ENCODE data around the gene ZNF624. TPM values are rescaled to one million over a fixed set of nuclear protein-coding genes. Genes with fewer than 3 reads are reported as not detected.
A peak's percentile ranks its signal among the peaks of the same experiment; 100 is the strongest.

Gene ZNF624
- polyA plus RNA-seq, 2 of the 4 experiments (the other 2 are of a cell fraction), result 3.0 to 4.3 TPM

DNA sequence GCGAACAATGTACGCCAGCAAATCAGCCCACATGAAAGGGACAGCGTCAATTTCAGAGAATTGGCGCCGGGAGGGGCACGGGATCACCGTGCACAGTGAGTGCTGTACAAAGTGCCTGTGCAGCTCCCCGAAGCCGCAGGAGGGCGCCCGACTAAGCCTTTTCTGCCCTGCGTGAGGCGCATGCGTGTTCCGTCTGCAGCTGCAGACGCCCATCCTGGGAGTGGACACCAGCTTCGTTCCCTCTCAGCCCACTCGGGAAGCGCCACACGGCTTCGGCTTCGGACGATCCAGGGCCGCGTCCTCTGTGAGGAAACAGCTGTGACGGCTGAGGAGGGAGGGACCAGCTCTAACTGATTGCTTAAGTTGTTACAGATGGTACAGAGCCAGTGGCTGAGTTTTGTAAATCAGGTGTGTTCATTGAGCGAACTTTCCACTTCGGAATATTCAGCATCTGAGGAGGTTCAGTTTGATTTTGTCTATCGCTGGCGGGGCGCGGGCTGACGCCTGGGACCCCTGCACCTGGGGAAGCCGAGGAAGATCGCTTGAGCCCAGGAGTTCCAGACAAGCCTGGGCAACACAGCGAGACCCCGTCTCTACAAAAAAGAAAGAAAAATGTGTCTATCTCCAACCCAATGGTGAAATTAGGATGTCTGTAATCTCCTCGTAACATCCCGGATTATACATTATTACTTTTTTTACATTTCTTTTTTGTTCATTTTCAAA is 69.2 kb downstream of the ZNF624 start:
- ATAC-seq, result peak; percentile 77 to 93
- CTCF ChIA-PET, result interaction anchor here (0.5 to 1.6 kb wide), 10 partner anchors 8 to 705 kb away, joined by 3 to 5 read pairs (median 3); no protein-coding TSS in a partner anchor
- Histone ChIP-seq H3K4me3 (peak overlapping the region; percentile 31), H3K4me2 (peak overlapping the region; percentile 63), H3K27ac (peak overlapping the region; percentile 45 to 57; a peak in 5 of 6 replicates), H3K4me1 (0 out of 3 replicates have a peak, but pooled peaks cover 3% of the 10 kb centered on the region), H3K9me3 (peaks cover 61% of the 10 kb centered on the region)
- 20% methylated on average over 39 of the region's 39 CpGs for WGBS (ENCODE audit: missing lambda C conversion rate)
- POLR2A ChIA-PET, result no interaction called here
- FAIRE-seq, result peak; percentile 59
- TF ChIP-seq CEBPB (IDR thresholded peaks at IDR 0.05) (no peak), SMC3 (IDR thresholded peaks at IDR 0.05) (peak; percentile 50; the same call in 2 of the 3 replicates), BHLHE40 (IDR thresholded peaks at IDR 0.05; ENCODE audit: low read depth, low read length) (peak; percentile 54; the same call in 1 of the 2 replicates), EHMT2 (IDR thresholded peaks at IDR 0.05; ENCODE audit: low read depth) (no peak), EHF (CRISPR knock-in tag; IDR thresholded peaks at IDR 0.05) (no peak), TP53 (CRISPR knock-in tag; IDR thresholded peaks at IDR 0.05) (no peak), JUNB (IDR thresholded peaks at IDR 0.05) (no peak), CHD2 (IDR thresholded peaks at IDR 0.05; ENCODE audit: low read length, partially characterized antibody) (no peak), RARB (CRISPR knock-in tag; IDR thresholded peaks at IDR 0.05) (no peak), HEYL (CRISPR knock-in tag; IDR thresholded peaks at IDR 0.05) (no peak), RCOR1 (IDR thresholded peaks at IDR 0.05; ENCODE audit: low read depth, low read length) (no peak), CBX2 (IDR thresholded peaks at IDR 0.05; ENCODE audit: borderline replicate concordance, low read depth) (no peak), MYC (IDR thresholded peaks at IDR 0.05; ENCODE audit: borderline replicate concordance, low read length) (no peak), HOXA7 (CRISPR knock-in tag; IDR thresholded peaks at IDR 0.05) (no peak), ZC3H11A (IDR thresholded peaks at IDR 0.05) (no peak), RFX5 (IDR thresholded peaks at IDR 0.05) (0 out of 2 replicates have a peak, but pooled peaks have one; percentile 25), ZSCAN20 (CRISPR knock-in tag; IDR thresholded peaks at IDR 0.05) (no peak), MAZ (IDR thresholded peaks at IDR 0.05; ENCODE audit: borderline replicate concordance, low read depth, low read length) (no peak), POLR2A (IDR thresholded peaks at IDR 0.05; ENCODE audit: low read length) (peak; percentile 61), RAD21 (conservative IDR thresholded peaks at IDR 0.05 in 1 of 2, IDR thresholded peaks at IDR 0.05 in 1 of 2) (peak; percentile 58 to 68)
- TF ChIP-seq, protein P1, sequence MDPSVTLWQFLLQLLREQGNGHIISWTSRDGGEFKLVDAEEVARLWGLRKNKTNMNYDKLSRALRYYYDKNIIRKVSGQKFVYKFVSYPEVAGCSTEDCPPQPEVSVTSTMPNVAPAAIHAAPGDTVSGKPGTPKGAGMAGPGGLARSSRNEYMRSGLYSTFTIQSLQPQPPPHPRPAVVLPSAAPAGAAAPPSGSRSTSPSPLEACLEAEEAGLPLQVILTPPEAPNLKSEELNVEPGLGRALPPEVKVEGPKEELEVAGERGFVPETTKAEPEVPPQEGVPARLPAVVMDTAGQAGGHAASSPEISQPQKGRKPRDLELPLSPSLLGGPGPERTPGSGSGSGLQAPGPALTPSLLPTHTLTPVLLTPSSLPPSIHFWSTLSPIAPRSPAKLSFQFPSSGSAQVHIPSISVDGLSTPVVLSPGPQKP (IDR thresholded peaks at IDR 0.05; ENCODE audit: low read depth, low read length), result no peak
- TF ChIP-seq, protein P2, sequence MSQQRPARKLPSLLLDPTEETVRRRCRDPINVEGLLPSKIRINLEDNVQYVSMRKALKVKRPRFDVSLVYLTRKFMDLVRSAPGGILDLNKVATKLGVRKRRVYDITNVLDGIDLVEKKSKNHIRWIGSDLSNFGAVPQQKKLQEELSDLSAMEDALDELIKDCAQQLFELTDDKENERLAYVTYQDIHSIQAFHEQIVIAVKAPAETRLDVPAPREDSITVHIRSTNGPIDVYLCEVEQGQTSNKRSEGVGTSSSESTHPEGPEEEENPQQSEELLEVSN (IDR thresholded peaks at IDR 0.05; ENCODE audit: borderline replicate concordance, low read depth), result peak; percentile 79
- TF ChIP-seq, protein P3, sequence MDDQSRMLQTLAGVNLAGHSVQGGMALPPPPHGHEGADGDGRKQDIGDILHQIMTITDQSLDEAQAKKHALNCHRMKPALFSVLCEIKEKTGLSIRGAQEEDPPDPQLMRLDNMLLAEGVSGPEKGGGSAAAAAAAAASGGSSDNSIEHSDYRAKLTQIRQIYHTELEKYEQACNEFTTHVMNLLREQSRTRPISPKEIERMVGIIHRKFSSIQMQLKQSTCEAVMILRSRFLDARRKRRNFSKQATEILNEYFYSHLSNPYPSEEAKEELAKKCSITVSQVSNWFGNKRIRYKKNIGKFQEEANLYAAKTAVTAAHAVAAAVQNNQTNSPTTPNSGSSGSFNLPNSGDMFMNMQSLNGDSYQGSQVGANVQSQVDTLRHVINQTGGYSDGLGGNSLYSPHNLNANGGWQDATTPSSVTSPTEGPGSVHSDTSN (IDR thresholded peaks at IDR 0.05), result no peak
- TF ChIP-seq, protein P4, sequence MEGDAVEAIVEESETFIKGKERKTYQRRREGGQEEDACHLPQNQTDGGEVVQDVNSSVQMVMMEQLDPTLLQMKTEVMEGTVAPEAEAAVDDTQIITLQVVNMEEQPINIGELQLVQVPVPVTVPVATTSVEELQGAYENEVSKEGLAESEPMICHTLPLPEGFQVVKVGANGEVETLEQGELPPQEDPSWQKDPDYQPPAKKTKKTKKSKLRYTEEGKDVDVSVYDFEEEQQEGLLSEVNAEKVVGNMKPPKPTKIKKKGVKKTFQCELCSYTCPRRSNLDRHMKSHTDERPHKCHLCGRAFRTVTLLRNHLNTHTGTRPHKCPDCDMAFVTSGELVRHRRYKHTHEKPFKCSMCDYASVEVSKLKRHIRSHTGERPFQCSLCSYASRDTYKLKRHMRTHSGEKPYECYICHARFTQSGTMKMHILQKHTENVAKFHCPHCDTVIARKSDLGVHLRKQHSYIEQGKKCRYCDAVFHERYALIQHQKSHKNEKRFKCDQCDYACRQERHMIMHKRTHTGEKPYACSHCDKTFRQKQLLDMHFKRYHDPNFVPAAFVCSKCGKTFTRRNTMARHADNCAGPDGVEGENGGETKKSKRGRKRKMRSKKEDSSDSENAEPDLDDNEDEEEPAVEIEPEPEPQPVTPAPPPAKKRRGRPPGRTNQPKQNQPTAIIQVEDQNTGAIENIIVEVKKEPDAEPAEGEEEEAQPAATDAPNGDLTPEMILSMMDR (IDR thresholded peaks at IDR 0.05), result peak; percentile 63
- TF ChIP-seq, protein P5, sequence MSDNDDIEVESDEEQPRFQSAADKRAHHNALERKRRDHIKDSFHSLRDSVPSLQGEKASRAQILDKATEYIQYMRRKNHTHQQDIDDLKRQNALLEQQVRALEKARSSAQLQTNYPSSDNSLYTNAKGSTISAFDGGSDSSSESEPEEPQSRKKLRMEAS (IDR thresholded peaks at IDR 0.05), result peak; percentile 85
- DNase-seq (ENCODE audit: low read depth in 1 of 2, low spot score in 1 of 2), result peak; percentile 92 to 97

Data from A549 (cell line).